Esophagus squamous epithelium (tissue), 4 donors: ENCODE data around the gene LIG3.

ENCODE experiments used
- POLR2A ChIP-seq, 4 donors: fragments of 450-650 bp; IDR thresholded peaks; one replicate each; pipeline ENCODE4 v1.6.1; 2017; ENCODE audit warnings: antibody characterized with exemption in 4 of 4, mild to moderate bottlenecking in 4 of 4, moderate library complexity in 3 of 4
- TF ChIP-seq, protein P1 (sequence below), 6 experiments: fragments of 450-650 bp in 4 of 6; fragments of 200-600 bp in 2 of 6; sonication (generic) in 2 of 6; IDR thresholded peaks; one replicate each; pipeline ENCODE4 v1.5.1; 2016 to 2019; ENCODE audit warnings: antibody characterized with exemption in 6 of 6, mild to moderate bottlenecking in 4 of 6, moderate library complexity in 4 of 6

DNA sequence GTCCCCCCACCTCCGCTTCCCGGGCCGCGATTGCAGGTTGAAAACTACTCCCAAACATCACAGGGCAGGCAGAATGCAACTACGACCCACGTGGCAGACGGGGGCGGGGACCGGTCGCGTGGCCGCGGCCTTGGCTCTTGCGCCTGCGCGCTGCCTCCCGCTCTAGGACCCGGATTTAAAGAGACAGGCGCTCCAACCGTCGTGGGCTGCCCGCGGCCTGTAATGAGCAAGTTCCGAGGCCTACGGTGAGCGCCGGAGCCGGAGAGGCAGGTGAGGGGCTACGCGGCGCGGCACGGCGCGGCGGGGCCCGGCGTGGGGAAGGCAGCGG is at the start of gene LIG3:
- TF ChIP-seq, protein P1, sequence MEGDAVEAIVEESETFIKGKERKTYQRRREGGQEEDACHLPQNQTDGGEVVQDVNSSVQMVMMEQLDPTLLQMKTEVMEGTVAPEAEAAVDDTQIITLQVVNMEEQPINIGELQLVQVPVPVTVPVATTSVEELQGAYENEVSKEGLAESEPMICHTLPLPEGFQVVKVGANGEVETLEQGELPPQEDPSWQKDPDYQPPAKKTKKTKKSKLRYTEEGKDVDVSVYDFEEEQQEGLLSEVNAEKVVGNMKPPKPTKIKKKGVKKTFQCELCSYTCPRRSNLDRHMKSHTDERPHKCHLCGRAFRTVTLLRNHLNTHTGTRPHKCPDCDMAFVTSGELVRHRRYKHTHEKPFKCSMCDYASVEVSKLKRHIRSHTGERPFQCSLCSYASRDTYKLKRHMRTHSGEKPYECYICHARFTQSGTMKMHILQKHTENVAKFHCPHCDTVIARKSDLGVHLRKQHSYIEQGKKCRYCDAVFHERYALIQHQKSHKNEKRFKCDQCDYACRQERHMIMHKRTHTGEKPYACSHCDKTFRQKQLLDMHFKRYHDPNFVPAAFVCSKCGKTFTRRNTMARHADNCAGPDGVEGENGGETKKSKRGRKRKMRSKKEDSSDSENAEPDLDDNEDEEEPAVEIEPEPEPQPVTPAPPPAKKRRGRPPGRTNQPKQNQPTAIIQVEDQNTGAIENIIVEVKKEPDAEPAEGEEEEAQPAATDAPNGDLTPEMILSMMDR (IDR thresholded peaks at IDR 0.05): peak in 1 of 6 experiments; percentile 32
- peak in 1 of 4 donors; percentile 66 for TF ChIP-seq POLR2A (IDR thresholded peaks at IDR 0.05)
